ENCODE data around the gene LZTS3. TPM values are rescaled to one million over a fixed set of nuclear protein-coding genes. Genes with fewer than 3 reads are reported as not detected.

The LZTS3 gene
- polyA plus RNA-seq, 3 donors: 0.05 to 0.45 TPM; not detected in 1

- H3K27ac ChIP-seq (ENCODE audit: low read depth in 1 of 2, low read length in 2 of 2): no peak overlapping the region
- DNase-seq: no peak
- no peak overlapping the region for H3K4me3 ChIP-seq (replicated peaks in 1 of 3; ENCODE audit: low read depth in 2 of 3, low read length in 3 of 3)
- H3K4me1 ChIP-seq (ENCODE audit: control insufficient read depth in 1 of 2, insufficient read depth in 2 of 2, low read length in 2 of 2): peaks cover 11 to 13% of the 10 kb centered on the region in 2 donors
- peaks cover 60 to 88% of the 10 kb centered on the region in 2 donors for H3K36me3 Mint-ChIP-seq
- no peak overlapping the region for H3K9ac ChIP-seq (ENCODE audit: insufficient read depth, low read length, poor library complexity, severe bottlenecking)
- intact Hi-C loops (cut with micrococcal nuclease): no loop called here
- H3K4me1 Mint-ChIP-seq: peaks cover 14% of the 10 kb centered on the region
- H2AFZ ChIP-seq (ENCODE audit: insufficient read depth, low read depth, low read length, poor library complexity, severe bottlenecking): no peak overlapping the region
- H3K27ac Mint-ChIP-seq: no peak overlapping the region
- H4K20me1 ChIP-seq (ENCODE audit: insufficient read depth, low read length): no peaks in the 10 kb centered on the region
- WGBS (ENCODE audit: insufficient coverage): no CpG with 5 or more reads among the region's 2 CpGs
- H3K9me3 Mint-ChIP-seq: no peaks in the 10 kb centered on the region
- peak overlapping the region in 1 of 2 donors; percentile 41 for H3K4me3 Mint-ChIP-seq
- H3K27me3 Mint-ChIP-seq (ENCODE audit: low read depth in 3 of 3): no peaks in the 10 kb centered on the region
- H3K4me2 ChIP-seq (replicated peaks; ENCODE audit: extremely low read depth, low read length, poor library complexity, severe bottlenecking): no peak overlapping the region
- no peaks in the 10 kb centered on the region for H3K9me3 ChIP-seq (replicated peaks in 1 of 2; ENCODE audit: control insufficient read depth in 1 of 2, insufficient read depth in 1 of 2, low read length in 2 of 2)
- H3K27me3 ChIP-seq (ENCODE audit: control insufficient read depth in 2 of 2, insufficient read depth in 2 of 2, low read length in 2 of 2): no peaks in the 10 kb centered on the region
- no peak for TF ChIP-seq CTCF (IDR thresholded peaks at IDR 0.05)
- peaks cover 51 to 69% of the 10 kb centered on the region in 2 donors for H3K36me3 ChIP-seq (replicated peaks in 1 of 2; ENCODE audit: control insufficient read depth in 1 of 2, insufficient read depth in 2 of 2, low read length in 2 of 2)
- H3K79me2 ChIP-seq (ENCODE audit: insufficient read depth, low read length): peaks cover 21% of the 10 kb centered on the region
Observed at GRCh38 chr20:3199206-3199605, 25.9 kb upstream of the LZTS3 start.

GRCh38 chr20:3195590-3196237 is 22.4 kb upstream of the LZTS3 start:
- no peak overlapping the region for H3K4me3 ChIP-seq (replicated peaks in 1 of 3; ENCODE audit: low read depth in 2 of 3, low read length in 3 of 3)
- no peaks in the 10 kb centered on the region for H3K4me1 ChIP-seq (ENCODE audit: control insufficient read depth in 1 of 2, insufficient read depth in 2 of 2, low read length in 2 of 2)
- no peak for TF ChIP-seq CTCF (IDR thresholded peaks at IDR 0.05)
- H4K20me1 ChIP-seq (ENCODE audit: insufficient read depth, low read length): no peaks in the 10 kb centered on the region
- WGBS (ENCODE audit: insufficient coverage): 96% methylated on average over 7 of the region's 7 CpGs
- no peak overlapping the region for H3K4me2 ChIP-seq (replicated peaks; ENCODE audit: extremely low read depth, low read length, poor library complexity, severe bottlenecking)
- Mint-ChIP-seq H3K4me1 (no peaks in the 10 kb centered on the region), H3K27ac (peak overlapping the region in 1 of 7 donors; percentile 51), H3K36me3 (peaks cover 81 to 100% of the 10 kb centered on the region in 2 donors), H3K4me3 (no peak overlapping the region), H3K27me3 (ENCODE audit: low read depth in 3 of 3) (no peaks in the 10 kb centered on the region), H3K9me3 (no peaks in the 10 kb centered on the region)
- intact Hi-C loops (cut with micrococcal nuclease): no loop called here
- H3K27me3 ChIP-seq (ENCODE audit: control insufficient read depth in 2 of 2, insufficient read depth in 2 of 2, low read length in 2 of 2): no peaks in the 10 kb centered on the region
- H3K79me2 ChIP-seq (ENCODE audit: insufficient read depth, low read length): no peaks in the 10 kb centered on the region
- H3K27ac ChIP-seq (ENCODE audit: low read depth in 1 of 2, low read length in 2 of 2): no peak overlapping the region
- H3K9me3 ChIP-seq (replicated peaks in 1 of 2; ENCODE audit: control insufficient read depth in 1 of 2, insufficient read depth in 1 of 2, low read length in 2 of 2): no peaks in the 10 kb centered on the region
- peaks cover 83 to 95% of the 10 kb centered on the region in 2 donors for H3K36me3 ChIP-seq (replicated peaks in 1 of 2; ENCODE audit: control insufficient read depth in 1 of 2, insufficient read depth in 2 of 2, low read length in 2 of 2)
- DNase-seq: no peak
- no peak overlapping the region for H2AFZ ChIP-seq (ENCODE audit: insufficient read depth, low read depth, low read length, poor library complexity, severe bottlenecking)
- H3K9ac ChIP-seq (ENCODE audit: insufficient read depth, low read length, poor library complexity, severe bottlenecking): no peak overlapping the region
